ENCODE data around the gene SPON2.

The SPON2 gene

DNA sequence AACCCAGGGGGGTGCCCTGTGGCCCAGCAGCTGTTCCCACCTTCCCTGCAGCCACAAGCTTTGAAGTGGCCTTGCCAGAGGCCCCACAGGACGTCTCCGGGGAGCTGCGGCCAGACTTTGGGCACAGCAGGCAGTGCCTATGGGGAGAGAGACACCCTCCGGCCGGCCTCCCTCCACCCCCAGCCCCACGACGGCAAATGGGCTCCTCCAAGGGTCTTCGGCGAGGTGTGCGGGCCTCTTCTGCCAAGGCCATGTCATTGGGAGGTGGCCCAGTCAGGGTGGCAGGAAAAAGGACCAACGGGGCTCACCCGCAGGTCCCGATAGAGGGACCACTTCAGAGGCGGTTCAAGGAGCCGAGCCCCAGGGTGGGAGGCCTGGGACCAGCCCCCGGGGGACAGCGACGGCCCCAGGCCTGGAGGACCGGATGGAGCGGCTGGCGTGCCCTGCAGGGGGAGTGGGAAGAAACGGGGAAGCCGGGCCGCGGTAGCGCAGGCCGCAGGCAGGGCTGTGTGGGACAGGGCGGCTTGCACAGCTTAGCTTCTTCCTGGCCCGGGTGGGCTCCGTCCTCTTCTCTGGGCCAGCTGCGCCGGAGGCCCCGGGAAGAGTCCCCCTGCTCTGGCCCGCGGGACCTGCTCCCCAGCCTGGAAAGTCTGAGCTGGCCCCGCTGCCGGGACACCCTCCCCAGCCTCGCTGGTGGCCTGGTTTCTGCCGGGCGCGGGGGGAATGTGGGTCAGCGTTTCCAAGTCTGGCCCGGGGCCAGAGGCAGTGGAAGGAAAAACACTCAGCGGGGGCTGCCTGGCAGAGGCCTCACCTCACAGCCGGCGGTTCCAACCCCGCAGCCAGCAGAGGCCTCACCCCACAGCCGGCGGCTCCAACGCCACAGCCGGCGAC lies 21.9 kb upstream of the SPON2 start:
- no peak for DNase-seq

DNA sequence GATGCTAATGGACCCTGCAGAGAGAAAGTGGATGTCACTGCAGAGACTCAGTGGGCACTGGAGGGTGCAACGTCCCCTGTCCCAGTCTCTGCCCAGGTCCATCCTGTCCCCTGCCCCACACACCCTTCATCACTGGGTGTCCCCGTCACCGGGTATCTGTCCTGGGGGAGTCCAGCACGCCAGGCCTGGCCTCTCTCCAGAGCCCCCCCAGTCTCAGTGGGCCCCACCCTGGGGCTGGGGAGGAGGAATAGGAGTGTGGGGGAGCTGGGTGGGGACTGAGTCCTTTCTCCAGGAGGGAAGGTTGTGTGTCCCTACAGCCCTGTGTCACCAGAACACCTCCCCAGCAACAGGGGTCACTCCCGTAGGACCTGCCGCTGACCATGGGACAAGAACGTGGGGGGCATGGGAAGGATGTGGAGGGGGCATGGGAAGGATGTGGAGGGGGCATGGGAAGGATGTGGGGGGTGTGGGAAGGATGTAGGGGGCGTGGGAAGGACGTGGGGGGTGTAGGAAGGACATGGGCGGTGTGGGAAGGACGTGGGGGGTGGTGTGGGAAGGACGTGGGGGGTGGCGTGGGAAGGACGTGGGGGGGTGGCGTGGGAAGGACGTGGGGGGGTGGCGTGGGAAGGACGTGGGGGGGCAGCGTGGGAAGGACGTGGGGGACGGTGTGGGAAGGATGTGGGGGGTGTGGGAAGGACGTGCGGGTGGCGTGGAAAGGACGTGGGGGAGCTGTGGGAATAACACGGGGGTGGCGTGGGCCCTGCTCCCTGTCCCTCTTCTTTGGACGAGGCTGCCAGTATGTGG lies 21.0 kb upstream of the SPON2 start:
- no peak for DNase-seq

DNA sequence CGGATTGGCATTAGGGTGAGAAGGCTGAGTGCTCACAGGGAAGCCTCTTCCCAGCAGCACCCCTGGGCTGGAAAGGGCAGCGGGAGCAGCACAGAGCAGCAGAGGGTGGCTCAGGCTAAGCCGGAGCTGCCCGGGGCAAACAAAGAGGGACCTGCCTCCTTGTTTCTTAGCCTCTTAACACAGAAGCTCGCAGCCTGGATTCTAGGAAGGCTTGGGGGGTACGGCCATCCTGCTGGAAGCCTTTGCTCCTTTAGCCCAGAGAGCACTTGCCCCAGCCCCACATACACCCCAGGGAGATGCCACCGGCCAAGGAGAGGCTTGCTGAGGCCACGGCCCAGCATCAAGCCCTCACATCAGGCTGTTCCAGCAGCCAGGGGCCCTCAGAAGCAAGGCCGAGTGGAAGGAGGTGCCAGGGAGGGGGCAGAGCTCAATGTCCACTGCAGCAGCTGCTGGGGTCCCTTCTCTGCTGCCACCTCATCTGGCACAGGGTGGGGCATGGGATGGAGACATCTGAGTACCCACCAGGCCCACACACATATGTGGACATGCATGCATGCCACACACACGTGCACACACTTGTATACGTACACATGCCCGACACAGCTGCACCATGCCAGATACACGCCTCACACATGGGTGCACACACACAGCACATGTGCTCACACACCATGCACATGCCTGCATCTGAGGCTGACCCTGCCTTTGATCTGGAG lies 20.3 kb upstream of the SPON2 start:
- no peak for DNase-seq

DNA sequence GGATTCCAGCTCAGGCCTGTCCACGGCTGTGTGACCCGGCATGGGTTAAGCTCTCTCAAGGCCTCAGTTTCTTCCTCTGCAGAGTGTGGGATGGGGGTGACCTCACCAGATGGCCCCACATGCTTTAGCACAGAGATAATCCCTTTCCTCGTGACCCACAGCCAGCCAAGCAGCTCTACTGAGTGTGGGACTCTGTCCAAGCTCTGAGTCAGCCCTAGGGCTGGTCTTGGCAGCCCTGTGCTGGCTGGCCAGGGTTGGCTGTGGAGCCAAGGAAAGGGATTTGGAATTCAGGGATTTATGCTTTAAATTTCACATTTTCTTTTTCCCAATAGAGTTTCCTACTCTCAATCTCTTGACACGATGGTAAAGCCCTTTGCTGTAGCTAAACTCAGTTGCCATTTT lies 19.7 kb upstream of the SPON2 start:
- peak; percentile 96 for DNase-seq

DNA sequence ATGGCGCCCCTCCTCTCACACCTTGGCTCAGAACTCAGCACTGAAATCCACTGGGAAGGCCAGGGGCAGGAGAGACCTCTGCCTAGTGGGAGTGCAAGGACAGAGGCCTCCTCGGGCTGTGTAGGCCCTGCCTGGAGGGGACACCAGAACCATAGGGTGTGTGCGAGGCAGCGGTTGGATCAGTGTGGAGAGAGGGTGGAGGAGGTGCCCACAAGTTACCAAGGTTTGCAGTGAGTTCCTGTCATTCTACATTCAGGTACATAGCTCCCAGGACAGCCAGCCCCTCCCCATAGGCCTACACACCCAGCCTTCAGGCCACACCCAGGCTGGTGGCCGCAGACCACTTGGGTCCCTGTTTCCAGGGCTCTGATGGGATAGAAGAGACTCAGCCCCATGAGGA lies 19.2 kb upstream of the SPON2 start:
- DNase-seq = no peak

DNA sequence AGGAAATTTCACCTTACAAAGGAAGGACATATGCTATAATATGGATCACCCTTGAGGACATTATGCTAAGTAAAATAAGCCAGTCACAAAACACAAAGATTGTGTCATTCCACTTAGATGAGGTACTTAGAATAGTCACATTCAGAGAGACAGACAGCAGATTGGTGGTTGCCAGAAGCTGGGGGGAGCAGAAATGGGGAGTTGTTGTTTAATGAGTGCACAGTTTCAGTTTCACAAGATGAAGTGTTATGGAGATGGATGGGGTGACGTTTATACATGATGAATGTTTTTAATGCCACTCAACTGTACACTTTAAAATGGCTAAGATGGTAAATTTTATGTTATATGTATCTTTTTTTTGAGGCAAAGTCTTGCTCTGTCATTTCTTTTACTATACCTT lies 14.8 kb upstream of the SPON2 start:
- DNase-seq = no peak

DNA sequence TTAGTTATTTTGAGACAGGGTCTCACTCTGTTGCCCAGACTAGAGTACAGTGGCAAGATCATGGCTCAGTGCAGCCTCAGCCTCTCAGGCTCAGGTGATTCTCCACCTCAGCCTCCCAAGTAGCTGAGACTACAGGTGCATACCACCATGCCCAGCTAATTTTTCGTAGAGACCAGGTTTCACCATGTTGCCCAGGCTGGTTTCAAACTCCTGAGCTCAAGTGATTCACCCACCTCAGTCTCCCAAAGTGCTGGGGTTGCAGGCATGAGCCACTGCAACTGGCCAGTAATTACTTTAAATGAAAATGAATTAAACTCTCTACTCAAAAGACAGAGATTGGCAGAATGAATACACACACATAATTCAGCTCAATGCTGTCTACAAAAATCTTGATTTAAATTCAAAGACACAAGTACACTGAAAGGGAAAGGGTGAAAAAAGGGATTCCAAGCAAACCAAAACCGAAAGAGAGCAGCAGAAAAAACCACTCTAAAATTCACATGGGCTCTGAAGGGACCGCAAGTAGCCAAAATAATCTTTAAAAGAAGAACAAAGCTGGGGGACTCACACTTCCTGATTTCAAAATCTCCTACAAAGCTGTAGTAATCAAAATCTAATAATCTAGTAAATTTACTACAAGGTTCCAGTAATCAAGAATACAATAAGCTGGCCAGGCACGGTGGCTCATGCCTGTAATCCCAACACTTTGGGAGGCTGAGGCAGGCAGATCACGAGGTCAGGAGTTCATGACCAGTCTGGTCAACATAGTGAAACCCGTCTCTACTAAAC lies 11.8 kb upstream of the SPON2 start:
- DNase-seq = no peak

DNA sequence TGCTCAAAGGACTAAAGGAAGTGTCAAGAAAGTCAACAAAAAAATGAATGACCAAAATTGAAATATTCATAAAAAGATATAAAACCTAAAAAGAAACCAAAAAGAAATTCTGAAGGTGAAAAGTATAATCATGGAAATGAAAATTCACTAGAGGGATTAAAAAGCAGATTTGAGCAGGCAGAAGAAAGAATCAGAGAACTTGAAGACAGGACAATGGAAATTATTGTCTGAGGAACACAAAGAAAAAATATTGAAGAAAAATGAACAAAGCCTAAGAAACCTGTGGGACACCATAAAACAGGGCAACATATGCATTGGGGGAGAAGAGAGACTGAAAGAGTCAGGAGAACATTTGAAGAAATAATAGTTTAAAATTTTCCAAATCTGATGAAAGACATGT lies 9.9 kb upstream of the SPON2 start:
- no peak for DNase-seq

DNA sequence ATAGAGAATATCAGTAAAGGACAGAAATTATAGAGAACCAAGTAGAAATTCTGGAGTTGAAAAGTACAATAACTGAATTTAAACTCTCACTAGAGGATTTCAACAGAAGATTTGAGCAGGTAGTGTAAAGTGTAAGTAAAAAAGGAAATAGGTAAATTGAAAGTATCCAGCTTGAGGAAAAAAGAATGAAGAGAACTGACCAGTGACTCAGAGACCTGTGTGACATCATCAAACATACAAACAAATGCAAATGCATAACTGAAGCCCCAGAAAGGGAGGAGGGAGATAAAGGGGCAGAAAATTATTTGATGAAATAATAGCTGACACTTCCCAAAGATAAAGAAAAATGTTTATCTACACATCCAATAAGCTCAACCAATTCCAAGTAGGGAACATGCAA lies 8.3 kb upstream of the SPON2 start:
- DNase-seq = no peak

DNA sequence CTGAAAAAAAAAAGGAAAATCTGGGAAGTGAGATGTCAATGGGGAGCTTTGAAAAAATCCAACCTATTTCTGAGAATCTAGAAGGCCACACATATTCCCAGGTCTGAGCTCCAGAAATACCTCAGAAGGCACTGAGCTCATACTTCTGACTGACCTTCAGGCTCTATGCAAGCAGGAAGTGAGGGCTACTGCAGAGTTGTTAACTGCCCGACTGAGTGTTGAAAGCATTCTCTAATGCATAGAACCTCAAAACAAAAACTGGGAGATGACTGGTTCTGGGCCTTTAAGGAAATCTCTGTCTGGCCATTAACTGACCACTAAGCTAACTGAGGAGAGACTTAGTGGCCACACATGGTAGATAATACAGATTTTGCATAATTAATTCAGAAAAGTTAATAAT lies 7.6 kb upstream of the SPON2 start:
- DNase-seq = no peak

DNA sequence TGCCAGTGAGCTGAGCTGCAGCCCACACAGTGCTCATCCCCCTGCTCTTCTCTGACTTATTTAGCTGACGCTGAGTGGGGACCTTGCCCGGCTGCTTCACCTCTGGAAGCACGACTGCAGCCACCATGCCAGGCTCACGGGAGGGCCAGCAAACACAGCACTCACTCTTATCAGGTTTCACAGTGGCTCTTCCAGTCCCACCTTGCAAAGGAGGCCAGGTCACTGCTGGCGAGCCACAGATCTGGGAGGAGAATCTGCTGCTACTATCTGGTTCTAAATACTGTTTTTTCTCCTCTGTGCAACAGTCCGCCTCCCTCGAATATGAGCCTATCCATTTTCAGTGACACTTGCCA lies 6.7 kb upstream of the SPON2 start:
- no peak for DNase-seq

DNA sequence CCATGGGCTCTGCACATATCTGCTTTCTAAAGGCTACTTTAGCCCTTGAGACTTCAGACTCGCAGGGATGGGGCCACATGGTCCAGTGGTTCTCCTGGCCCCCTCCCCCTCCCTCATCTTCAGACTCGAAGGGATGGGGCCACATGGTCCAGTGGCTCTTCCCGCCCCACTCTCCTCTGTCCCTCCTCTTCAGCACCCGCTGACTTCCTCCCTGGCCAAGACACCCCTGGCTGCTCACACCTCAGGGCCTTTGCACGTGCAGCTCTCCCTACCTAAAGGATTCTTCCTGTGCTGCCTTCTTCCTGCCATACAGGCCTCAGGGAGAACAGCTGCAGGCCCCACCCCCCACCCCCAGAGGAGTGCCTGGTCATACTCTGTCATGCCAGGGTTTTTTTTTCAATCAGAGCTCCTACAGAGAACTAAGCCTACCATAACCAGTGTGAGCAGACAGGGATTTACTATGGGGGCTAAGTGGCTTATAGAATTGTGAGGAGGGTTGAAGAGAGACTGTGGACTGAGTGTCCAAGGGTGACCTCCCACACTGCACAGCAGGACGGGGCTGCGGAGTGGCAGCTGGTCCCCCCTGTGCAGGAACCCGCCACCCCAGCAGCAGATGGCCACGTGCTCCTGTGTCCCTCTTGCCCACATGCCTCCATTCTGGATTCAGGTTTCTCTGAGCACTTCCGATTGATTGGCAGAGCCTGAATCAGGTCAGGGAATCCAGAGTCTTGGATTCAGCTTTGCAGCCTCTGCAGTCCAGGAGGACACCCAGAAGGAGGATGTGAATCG lies 6.1 kb upstream of the SPON2 start:
- no peak for DNase-seq

DNA sequence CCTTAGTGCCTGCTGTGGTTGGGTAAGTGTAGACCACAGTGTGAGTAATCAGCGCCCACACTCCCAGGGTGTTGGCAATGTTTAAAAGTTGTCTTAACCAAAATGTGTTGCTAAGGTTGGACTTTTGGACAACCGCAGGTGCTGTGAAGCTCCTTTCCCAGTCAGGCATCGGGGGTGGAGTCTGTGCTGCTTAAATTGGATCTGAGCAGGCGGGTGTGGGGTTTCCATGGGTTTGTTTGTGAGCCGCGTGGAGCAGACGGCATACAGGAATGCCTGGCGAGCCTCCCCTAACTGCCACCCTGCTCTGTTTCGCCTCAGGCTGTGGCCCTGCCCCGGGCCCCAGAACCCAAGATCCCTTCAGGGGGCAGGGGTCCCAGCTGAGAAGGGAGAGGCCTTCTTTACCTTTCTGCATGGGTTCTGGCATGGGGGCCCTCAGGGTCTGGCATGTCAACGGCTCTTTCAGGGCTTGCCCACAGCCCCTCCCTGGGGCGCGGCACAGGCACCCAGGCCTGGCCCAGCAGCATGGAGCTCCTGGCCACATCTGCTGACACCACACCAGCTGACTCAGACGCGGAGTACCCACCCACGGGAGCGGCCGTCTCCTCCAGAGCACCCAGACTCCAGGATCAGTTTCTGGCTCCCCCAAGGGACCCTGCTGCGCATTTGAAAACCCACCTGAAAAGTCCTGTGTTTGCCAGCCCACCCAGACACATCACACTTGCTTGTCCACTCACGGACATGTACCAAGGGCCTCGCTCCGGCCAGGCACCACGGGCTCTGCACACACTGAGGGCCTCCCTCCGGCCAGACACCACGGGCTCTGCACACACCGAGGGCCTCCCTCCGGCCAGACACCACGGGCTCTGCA lies 5.1 kb upstream of the SPON2 start:
- DNase-seq = no peak

DNA sequence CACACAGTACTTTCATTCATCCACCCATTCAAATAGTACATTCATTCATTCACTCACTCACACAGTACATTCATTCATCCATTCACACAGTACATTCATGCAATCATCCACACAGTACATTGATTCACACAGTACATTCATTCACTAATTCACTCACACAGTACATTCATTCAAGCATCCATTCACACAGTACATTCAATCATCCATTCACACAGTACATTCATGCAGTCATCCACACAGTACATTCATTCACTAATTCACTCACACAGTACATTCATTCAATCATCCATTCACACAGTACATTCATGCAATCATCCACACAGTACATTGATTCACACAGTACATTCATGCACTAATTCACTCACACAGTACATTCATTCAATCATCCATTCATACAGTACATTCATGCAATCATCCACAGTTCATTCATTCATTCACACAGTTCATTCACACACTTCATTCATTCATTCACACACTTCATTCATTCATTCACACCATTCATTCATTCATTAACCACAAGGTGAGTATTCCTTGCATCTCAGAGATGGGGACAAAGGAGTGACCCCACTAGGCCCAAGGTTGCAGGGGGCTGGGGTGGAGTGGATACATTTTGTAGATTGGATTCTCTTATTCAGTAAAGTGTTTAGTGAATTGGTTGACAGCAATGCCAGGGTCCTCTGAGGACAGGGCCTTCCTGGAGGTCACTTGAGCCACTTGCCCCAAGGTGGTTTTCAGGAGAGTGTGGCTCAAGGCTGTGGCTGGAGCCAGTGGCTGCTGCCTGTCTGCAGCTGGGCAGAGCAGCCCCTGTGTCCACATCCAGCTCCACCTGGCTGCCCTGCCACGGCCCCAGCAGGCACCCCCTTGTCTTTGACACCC lies 4.3 kb upstream of the SPON2 start:
- DNase-seq = no peak

DNA sequence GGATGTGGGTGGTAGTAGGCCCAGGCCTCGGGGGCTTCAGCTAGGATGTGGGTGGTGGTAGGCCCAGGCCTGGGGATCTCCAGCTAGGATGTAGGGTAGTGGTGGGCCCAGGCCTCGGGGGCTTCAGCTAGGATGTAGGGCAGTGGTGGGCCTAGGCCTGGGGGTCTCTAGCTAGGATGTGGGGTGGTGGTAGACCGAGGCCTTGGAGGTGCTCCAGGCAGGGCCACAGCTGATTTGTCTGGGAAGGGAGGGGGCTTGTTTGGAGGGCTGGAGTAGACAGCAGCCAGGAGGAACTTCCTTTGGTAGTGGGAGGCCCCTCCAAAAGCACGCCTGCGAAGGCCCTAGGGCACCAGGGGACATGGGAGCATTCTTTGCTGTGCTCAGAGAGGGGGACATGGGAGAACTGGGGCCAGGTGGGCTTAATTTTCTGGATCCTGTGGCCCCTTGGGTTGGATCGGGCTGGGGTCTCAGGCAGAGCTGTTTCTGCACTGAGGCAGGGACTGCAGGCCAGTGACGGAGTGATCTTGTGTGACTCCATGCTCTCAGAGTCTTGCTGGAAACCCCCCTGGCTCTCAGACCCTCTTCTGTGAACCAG lies 3.3 kb upstream of the SPON2 start:
- DNase-seq = no peak

DNA sequence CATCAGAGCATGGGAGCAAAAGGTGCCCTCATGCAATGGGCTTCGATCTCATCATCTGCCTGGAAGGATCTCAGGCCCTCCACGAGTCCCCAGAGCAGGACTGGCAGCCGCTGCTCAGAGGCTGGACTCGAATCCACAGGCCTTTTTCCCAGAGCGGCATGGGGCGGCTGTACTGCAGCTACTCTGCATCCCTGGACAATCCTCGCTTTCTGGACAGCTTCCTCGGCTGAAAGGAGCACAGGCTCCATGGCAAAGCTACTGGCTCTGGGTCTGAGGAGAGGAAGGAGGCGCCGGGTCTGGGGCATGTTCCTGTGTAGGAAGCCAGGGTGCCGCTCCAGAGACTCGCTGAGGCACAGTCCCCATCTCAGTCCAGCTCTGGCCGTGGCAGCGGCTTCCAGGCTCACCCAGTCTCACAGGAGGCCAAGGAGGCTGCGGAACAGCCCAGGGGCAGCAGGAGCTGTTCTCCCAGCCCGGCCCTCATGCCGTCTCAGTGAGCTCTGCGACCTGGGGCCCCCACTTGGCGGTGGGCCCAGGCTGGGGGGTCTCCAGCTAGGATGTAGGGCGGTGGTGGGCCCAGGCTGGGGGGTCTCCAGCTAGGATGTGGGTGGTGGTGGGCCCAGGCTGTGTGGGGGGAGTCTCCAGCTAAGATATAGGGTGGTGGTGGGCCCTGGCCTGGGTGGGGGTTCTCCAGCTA lies 2.7 kb upstream of the SPON2 start:
- no peak for DNase-seq

DNA sequence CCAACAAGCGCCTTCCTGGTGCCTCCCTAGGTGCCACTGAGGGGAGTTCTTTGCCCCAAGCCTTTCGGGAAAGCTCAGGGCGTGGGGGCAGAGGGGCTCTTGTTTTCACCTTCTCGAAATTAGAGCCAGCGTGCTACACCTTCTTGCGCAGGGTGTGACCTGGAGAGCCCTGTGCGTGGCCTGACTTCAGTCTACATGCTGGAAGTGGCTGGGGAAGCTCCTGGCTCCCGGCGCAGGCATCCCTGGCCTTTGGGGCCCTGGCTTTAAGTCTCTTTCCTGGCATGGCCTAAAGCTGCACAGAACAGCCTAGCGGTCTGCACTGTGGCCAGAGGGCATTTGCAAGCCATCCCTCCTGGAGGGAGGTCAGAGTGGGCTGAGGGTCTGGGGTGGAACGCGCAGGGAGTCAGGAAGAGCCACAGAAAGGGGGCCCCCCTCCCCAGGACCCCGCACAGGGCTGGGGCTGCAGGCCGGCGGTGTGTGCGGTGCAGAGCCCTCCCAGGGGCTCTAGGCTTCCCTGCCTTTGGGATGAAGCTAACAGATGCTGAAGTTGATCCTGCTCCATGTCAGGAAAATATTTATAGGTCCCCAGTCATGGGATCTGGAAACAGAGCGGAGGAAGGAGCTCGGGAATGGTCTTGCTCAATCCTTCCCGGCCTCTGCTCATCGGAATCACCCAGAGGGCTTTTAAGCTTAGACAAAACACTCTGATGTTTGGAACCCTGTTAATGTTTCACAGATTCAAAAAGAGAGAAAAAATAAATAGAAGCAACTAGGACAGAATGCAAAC lies 781 bp upstream of the SPON2 start:
- DNase-seq = peak; percentile 58

All from fibroblast of skin of abdomen (primary cell).